CD8-positive, alpha-beta memory T cell (primary cell): ENCODE data around the gene KLHL29. TPM values are rescaled to one million over a fixed set of nuclear protein-coding genes. Genes with fewer than 3 reads are reported as not detected.
A peak's percentile ranks its signal among the peaks of the same experiment; 100 is the strongest.

Source experiments
- CTCF ChIA-PET: fragments of 350-600 bp; sonication (Branson Sonifier 250); formaldehyde crosslinking; loops from one replicate; lab custom pipeline; 2021; ENCODE audit warnings: antibody characterized with exemption; lab: Charles Lee
- POLR2A ChIA-PET: fragments of 350-600 bp; sonication (Branson Sonifier 250); formaldehyde crosslinking; loops from one replicate; lab custom pipeline; 2021; ENCODE audit warnings: antibody characterized with exemption; lab: Charles Lee
- DNase-seq, 5 donors: peaks; one replicate each; pipeline versions ENCODE4 v3.0.0 to v3.0.0-alpha.2; 2020 to 2022; ENCODE audit warnings: mixed read lengths in 1 of 5
- H3K27ac ChIP-seq: one replicate; pipeline ENCODE4 v1.7.0; 2013; ENCODE audit warnings: low read depth, mild to moderate bottlenecking, low read length, moderate library complexity
- H3K27me3 ChIP-seq: 2 replicates; pipeline ENCODE4 v1.7.0; 2013; ENCODE audit warnings: low read length, mild to moderate bottlenecking; ENCODE audit not compliant: insufficient read depth, poor library complexity, severe bottlenecking
- H3K36me3 ChIP-seq: 2 replicates; pipeline ENCODE4 v1.7.0; 2013; ENCODE audit warnings: mild to moderate bottlenecking, low read length, moderate library complexity; ENCODE audit not compliant: insufficient read depth
- H3K4me1 ChIP-seq: 2 replicates; pipeline ENCODE4 v1.7.0; 2013; ENCODE audit warnings: mild to moderate bottlenecking, low read length, moderate library complexity; ENCODE audit not compliant: insufficient read depth
- H3K4me3 ChIP-seq: 2 replicates; pipeline ENCODE4 v1.7.0; 2013; ENCODE audit warnings: mild to moderate bottlenecking, low read length
- H3K9me3 ChIP-seq: 2 replicates; pipeline ENCODE4 v1.7.0; 2013; ENCODE audit warnings: mild to moderate bottlenecking, low read length
- H3K27ac Mint-ChIP-seq, 8 donors: one replicate each; pipeline ENCODE4 v1.8.0; 2020 to 2021; ENCODE audit warnings: mixed read lengths in 8 of 8, mild to moderate bottlenecking in 6 of 8, inconsistent platforms in 3 of 8, moderate library complexity in 3 of 8
- H3K27me3 Mint-ChIP-seq, 2 donors: one replicate each; pipeline ENCODE4 v1.8.0; 2020 to 2021; ENCODE audit warnings: mixed read lengths in 2 of 2, mild to moderate bottlenecking in 1 of 2, moderate library complexity in 1 of 2
- H3K36me3 Mint-ChIP-seq, 3 donors: one replicate each; pipeline ENCODE4 v1.8.0; 2020 to 2021; ENCODE audit warnings: mixed read lengths in 3 of 3, inconsistent platforms in 1 of 3, mild to moderate bottlenecking in 1 of 3
- H3K4me1 Mint-ChIP-seq, 3 donors: one replicate each; pipeline ENCODE4 v1.8.0; 2020 to 2021; ENCODE audit warnings: mixed read lengths in 3 of 3, inconsistent platforms in 1 of 3, mild to moderate bottlenecking in 1 of 3
- H3K4me3 Mint-ChIP-seq, 7 donors: one replicate each; pipeline ENCODE4 v1.8.0; 2020 to 2021; ENCODE audit warnings: mixed read lengths in 7 of 7, mild to moderate bottlenecking in 6 of 7, moderate library complexity in 4 of 7, inconsistent platforms in 2 of 7
- H3K9me3 Mint-ChIP-seq, 5 donors: one replicate each; pipeline ENCODE4 v1.8.0; 2020 to 2022; ENCODE audit warnings: mixed read lengths in 5 of 5, mild to moderate bottlenecking in 3 of 5, moderate library complexity in 2 of 5, inconsistent platforms in 1 of 5
- polyA plus RNA-seq: library from polyadenylated mRNA; unstranded; fragments of 300-500 nt; fragmentation: Illumina TruSeq; gene quantifications from one replicate; pipeline ENCODE4 v1.2.3, GENCODE V29; 2021
- total RNA-seq, 2 experiments: library from RNA; stranded (reverse); gene quantifications; one replicate each; pipeline ENCODE4 v1.2.3, GENCODE V29; 2021

Gene KLHL29
- total and polyA plus RNA-seq, 3 experiments from 2014 or later = 0.11 to 0.21 (median 0.13) TPM

DNA sequence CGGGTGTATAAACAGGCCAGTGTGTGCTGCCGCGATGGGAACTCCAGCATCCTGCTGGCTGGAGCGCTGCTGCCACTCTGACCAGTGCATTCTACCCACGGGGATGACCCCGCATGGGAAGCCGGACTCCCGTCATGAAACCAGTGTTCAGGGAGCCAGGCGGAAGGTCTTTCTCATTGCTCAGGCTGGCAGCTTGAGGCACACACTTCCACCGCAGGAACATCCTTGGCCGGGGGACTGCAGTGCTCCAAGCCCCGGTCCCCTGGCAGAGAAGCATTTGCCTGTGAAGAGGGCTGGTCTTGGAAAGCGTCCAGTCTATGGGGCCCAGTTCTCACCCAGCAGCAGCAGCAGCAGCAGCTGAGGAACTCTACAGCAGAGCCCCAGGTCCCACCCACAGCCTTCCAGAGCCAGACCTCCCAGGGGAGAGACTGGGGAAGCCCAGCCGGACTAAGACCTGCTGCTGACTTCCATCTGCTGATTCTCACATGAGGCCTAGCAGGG is 235.9 kb downstream of the KLHL29 start:
- POLR2A ChIA-PET = no interaction called here
- no peaks in the 10 kb centered on the region for H3K36me3 Mint-ChIP-seq
- H3K4me1 ChIP-seq = no peaks in the 10 kb centered on the region
- H3K27ac Mint-ChIP-seq = peak overlapping the region in 1 of 8 donors; percentile 29
- peaks cover 3 to 10% of the 10 kb centered on the region in 2 donors for H3K27me3 Mint-ChIP-seq
- no peaks in the 10 kb centered on the region for H3K27me3 ChIP-seq
- peaks cover 6 to 12% (median 6%) of the 10 kb centered on the region in 5 donors for H3K9me3 Mint-ChIP-seq
- DNase-seq = no peak
- H3K9me3 ChIP-seq = no peaks in the 10 kb centered on the region
- CTCF ChIA-PET = no interaction called here
- no peak overlapping the region for H3K4me3 ChIP-seq
- H3K36me3 ChIP-seq = no peaks in the 10 kb centered on the region
- H3K27ac ChIP-seq = no peak overlapping the region
- H3K4me1 Mint-ChIP-seq = no peaks in the 10 kb centered on the region
- H3K4me3 Mint-ChIP-seq = no peak overlapping the region

GRCh38 chr2:23621616-23622015 is 236.6 kb downstream of the KLHL29 start:
- Histone ChIP-seq H3K9me3 (no peaks in the 10 kb centered on the region), H3K4me1 (no peaks in the 10 kb centered on the region), H3K27me3 (no peaks in the 10 kb centered on the region), H3K27ac (no peak overlapping the region), H3K4me3 (no peak overlapping the region), H3K36me3 (no peaks in the 10 kb centered on the region)
- DNase-seq = no peak
- no peak overlapping the region for H3K4me3 Mint-ChIP-seq
- peaks cover 6 to 12% (median 6%) of the 10 kb centered on the region in 5 donors for H3K9me3 Mint-ChIP-seq
- no peak overlapping the region for H3K27ac Mint-ChIP-seq
- no peaks in the 10 kb centered on the region for H3K4me1 Mint-ChIP-seq
- H3K27me3 Mint-ChIP-seq = peaks cover 3 to 10% of the 10 kb centered on the region in 2 donors
- POLR2A ChIA-PET = no interaction called here
- CTCF ChIA-PET = no interaction called here
- H3K36me3 Mint-ChIP-seq = no peaks in the 10 kb centered on the region

DNA sequence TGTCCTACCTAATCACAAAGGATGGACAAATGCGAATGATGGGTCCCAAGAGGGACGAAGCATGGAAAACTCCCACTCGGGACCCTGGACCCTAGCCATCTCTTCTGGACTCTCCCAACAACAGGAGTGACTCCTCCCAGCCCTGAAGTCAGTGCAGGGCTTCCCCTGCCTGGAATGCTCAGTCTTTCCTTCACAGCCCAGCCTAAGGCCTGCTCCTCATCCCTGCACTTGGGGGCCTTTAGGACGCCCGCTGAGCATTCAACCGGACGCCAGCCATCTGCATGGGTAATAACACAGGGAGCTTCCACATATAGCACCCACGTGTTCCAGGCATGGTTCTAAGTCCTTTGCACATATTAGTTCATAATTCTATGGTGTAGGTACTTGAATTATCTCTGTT is 237.5 kb downstream of the KLHL29 start:
- Histone ChIP-seq H3K4me3 (no peak overlapping the region), H3K4me1 (no peaks in the 10 kb centered on the region), H3K36me3 (no peaks in the 10 kb centered on the region), H3K9me3 (no peaks in the 10 kb centered on the region), H3K27me3 (no peaks in the 10 kb centered on the region), H3K27ac (no peak overlapping the region)
- no peak for DNase-seq
- Mint-ChIP-seq H3K9me3 (peaks cover 6 to 12% (median 6%) of the 10 kb centered on the region in 5 donors), H3K36me3 (no peaks in the 10 kb centered on the region), H3K4me3 (no peak overlapping the region), H3K4me1 (no peaks in the 10 kb centered on the region), H3K27me3 (peaks cover 3 to 10% of the 10 kb centered on the region in 2 donors), H3K27ac (no peak overlapping the region)
- POLR2A ChIA-PET = no interaction called here
- CTCF ChIA-PET = no interaction called here

DNA sequence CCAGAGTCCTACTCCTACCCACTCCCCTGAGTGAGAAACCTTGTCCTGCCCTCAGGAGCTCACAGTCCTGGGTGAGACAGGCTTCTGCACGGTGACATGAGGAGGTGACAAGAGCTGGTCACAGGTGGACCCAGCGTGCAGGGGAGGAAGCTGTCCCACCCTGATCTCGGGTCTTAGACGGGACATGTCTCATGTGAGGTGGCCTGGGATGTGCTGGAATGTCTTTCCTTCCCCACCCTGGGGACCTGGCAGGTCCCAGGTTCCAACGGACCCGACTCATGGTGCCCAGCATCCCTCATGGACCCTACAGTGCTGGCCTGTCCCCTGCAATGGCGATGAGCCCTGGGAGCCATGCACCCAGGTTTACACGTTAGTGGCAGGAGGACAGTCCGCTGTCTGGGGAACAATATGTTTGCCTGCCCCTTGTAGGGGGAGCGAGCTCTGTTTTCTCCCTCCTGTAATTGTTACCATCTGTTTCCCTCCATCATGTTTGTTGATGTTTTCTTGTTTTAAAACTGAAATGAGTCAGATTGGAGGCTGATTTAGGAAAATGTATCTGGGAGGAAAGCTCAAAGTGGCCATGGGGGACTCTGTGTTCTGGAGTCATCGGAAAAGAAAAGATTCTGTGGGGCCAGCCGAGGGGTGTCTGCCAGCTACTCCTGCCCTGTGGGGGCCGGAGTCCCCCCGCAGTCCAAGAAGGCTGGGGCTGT is 238.1 kb downstream of the KLHL29 start:
- Histone ChIP-seq H3K27me3 (no peaks in the 10 kb centered on the region), H3K27ac (no peak overlapping the region), H3K4me3 (no peak overlapping the region), H3K9me3 (no peaks in the 10 kb centered on the region), H3K36me3 (no peaks in the 10 kb centered on the region), H3K4me1 (no peaks in the 10 kb centered on the region)
- Mint-ChIP-seq H3K9me3 (peaks cover 6 to 12% (median 6%) of the 10 kb centered on the region in 5 donors), H3K36me3 (no peaks in the 10 kb centered on the region), H3K27me3 (peaks cover 3 to 10% of the 10 kb centered on the region in 2 donors), H3K27ac (no peak overlapping the region), H3K4me1 (no peaks in the 10 kb centered on the region), H3K4me3 (no peak overlapping the region)
- ChIA-PET POLR2A (no interaction called here), CTCF (no interaction called here)
- no peak for DNase-seq

DNA sequence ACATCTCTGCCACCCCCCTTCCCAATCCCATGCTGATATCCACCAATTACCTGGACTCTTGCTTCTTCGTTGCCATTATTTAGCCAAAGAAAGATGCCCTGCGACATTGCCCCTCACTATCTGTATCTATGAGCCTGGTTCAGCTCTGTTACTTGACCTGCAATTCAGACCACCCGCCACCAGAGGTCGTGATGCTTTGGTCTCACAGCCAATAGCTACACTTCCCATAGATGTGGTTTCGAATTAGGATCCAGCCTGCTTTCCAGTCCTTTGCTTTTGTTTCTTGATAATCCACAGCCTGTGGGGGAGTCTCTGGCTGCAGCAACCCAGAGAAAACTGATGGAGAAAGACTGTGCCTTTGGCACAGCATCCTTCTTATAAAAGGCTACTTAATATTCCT is 239.4 kb downstream of the KLHL29 start:
- Histone ChIP-seq H3K27me3 (no peaks in the 10 kb centered on the region), H3K27ac (no peak overlapping the region), H3K9me3 (no peaks in the 10 kb centered on the region), H3K4me1 (no peaks in the 10 kb centered on the region), H3K36me3 (no peaks in the 10 kb centered on the region), H3K4me3 (no peak overlapping the region)
- ChIA-PET POLR2A (no interaction called here), CTCF (no interaction called here)
- Mint-ChIP-seq H3K9me3 (peaks cover 6 to 12% (median 6%) of the 10 kb centered on the region in 5 donors), H3K36me3 (no peaks in the 10 kb centered on the region), H3K27ac (no peak overlapping the region), H3K4me3 (no peak overlapping the region), H3K4me1 (no peaks in the 10 kb centered on the region), H3K27me3 (peaks cover 3 to 10% of the 10 kb centered on the region in 2 donors)
- no peak for DNase-seq

- peaks cover 6 to 12% (median 6%) of the 10 kb centered on the region in 5 donors for H3K9me3 Mint-ChIP-seq
- H3K27ac ChIP-seq = no peak overlapping the region
- no peaks in the 10 kb centered on the region for H3K36me3 Mint-ChIP-seq
- CTCF ChIA-PET = no interaction called here
- H3K36me3 ChIP-seq = no peaks in the 10 kb centered on the region
- H3K27me3 Mint-ChIP-seq = peaks cover 3 to 15% of the 10 kb centered on the region in 2 donors
- no peaks in the 10 kb centered on the region for H3K4me1 ChIP-seq
- H3K4me3 Mint-ChIP-seq = no peak overlapping the region
- no peak overlapping the region for H3K27ac Mint-ChIP-seq
- H3K9me3 ChIP-seq = no peaks in the 10 kb centered on the region
- no peak overlapping the region for H3K4me3 ChIP-seq
- no peaks in the 10 kb centered on the region for H3K27me3 ChIP-seq
- no peaks in the 10 kb centered on the region for H3K4me1 Mint-ChIP-seq
- POLR2A ChIA-PET = no interaction called here
- no peak for DNase-seq
Measured at GRCh38 chr2:23624915-23625314, 239.9 kb downstream of the KLHL29 start.

GRCh38 chr2:23625726-23626125 is 240.7 kb downstream of the KLHL29 start:
- Mint-ChIP-seq H3K27me3 (peaks cover 3 to 15% of the 10 kb centered on the region in 2 donors), H3K27ac (no peak overlapping the region), H3K4me1 (no peaks in the 10 kb centered on the region), H3K36me3 (no peaks in the 10 kb centered on the region), H3K4me3 (no peak overlapping the region), H3K9me3 (peaks cover 6 to 8% (median 6%) of the 10 kb centered on the region in 5 donors)
- no peak overlapping the region for H3K27ac ChIP-seq
- no peaks in the 10 kb centered on the region for H3K4me1 ChIP-seq
- H3K4me3 ChIP-seq = no peak overlapping the region
- ChIA-PET POLR2A (no interaction called here), CTCF (no interaction called here)
- no peaks in the 10 kb centered on the region for H3K27me3 ChIP-seq
- no peaks in the 10 kb centered on the region for H3K9me3 ChIP-seq
- DNase-seq = no peak
- H3K36me3 ChIP-seq = no peaks in the 10 kb centered on the region

- H3K9me3 ChIP-seq = no peaks in the 10 kb centered on the region
- Mint-ChIP-seq H3K4me3 (no peak overlapping the region), H3K27ac (no peak overlapping the region), H3K9me3 (peaks cover 6 to 8% (median 6%) of the 10 kb centered on the region in 5 donors), H3K27me3 (peaks cover 3 to 15% of the 10 kb centered on the region in 2 donors), H3K4me1 (no peaks in the 10 kb centered on the region), H3K36me3 (no peaks in the 10 kb centered on the region)
- H3K27me3 ChIP-seq = no peaks in the 10 kb centered on the region
- H3K36me3 ChIP-seq = no peaks in the 10 kb centered on the region
- ChIA-PET CTCF (no interaction called here), POLR2A (no interaction called here)
- H3K27ac ChIP-seq = no peak overlapping the region
- no peaks in the 10 kb centered on the region for H3K4me1 ChIP-seq
- no peak overlapping the region for H3K4me3 ChIP-seq
- DNase-seq = no peak
Measured at GRCh38 chr2:23626701-23627230, 241.8 kb downstream of the KLHL29 start.
